H1 (cell line): ENCODE measurements around the gene POU2F1. TPM values are rescaled to one million over a fixed set of nuclear protein-coding genes. Genes with fewer than 3 reads are reported as not detected.

Source experiments
- CTCF ChIA-PET: fragments of 300-600 bp; sonication (Branson Sonifier 250); formaldehyde crosslinking; loops from one replicate; lab custom pipeline; 2021; ENCODE audit not compliant: partially characterized antibody; lab: Charles Lee
- POLR2A ChIA-PET: fragments of 300-600 bp; sonication (Branson Sonifier 250); formaldehyde crosslinking; loops from one replicate; lab custom pipeline; 2021; ENCODE audit warnings: inconsistent platforms; ENCODE audit not compliant: partially characterized antibody; lab: Charles Lee
- DNase-seq, 2 experiments: peaks; one replicate each; pipeline versions ENCODE4 v3.0.0 to v3.0.0-alpha.2; 2010 to 2022; ENCODE audit warnings: low spot score in 2 of 2, low read depth in 1 of 2, mixed read lengths in 1 of 2
- FAIRE-seq: peaks from 2 replicates; lab custom pipeline; 2011; peaks lifted over from hg19 to GRCh38; lab: Jason Lieb, UNC
- H2AFZ ChIP-seq: 2 replicates; pipeline ENCODE4 v1.8.1; 2012; ENCODE audit warnings: low read length, inconsistent platforms
- H2AK5ac ChIP-seq: 2 replicates; pipeline ENCODE4 v1.6.1; 2013; ENCODE audit warnings: low read depth, low read length
- H2BK120ac ChIP-seq: replicated peaks from 2 replicates; pipeline ENCODE3; 2013; ENCODE audit warnings: low read depth, low read length, inconsistent platforms
- H2BK12ac ChIP-seq: 2 replicates; pipeline ENCODE4 v1.6.1; 2013; ENCODE audit warnings: low read depth, low read length
- H2BK15ac ChIP-seq: 2 replicates; pipeline ENCODE4 v1.6.1; 2013; ENCODE audit warnings: low read length
- H2BK20ac ChIP-seq: 2 replicates; pipeline ENCODE4 v1.6.1; 2013; ENCODE audit warnings: low read length
- H2BK5ac ChIP-seq: 2 replicates; pipeline ENCODE4 v1.6.1; 2013; ENCODE audit warnings: low read depth, low read length
- H3K14ac ChIP-seq: 2 replicates; pipeline ENCODE4 v1.6.1; 2013; ENCODE audit warnings: inconsistent platforms; ENCODE audit not compliant: insufficient read length
- H3K18ac ChIP-seq: 2 replicates; pipeline ENCODE4 v1.6.1; 2013; ENCODE audit warnings: low read length; ENCODE audit errors: extremely low read depth
- H3K23ac ChIP-seq: 2 replicates; pipeline ENCODE4 v1.6.1; 2013; ENCODE audit warnings: inconsistent platforms; ENCODE audit not compliant: insufficient read length
- H3K23me2 ChIP-seq: 2 replicates; pipeline ENCODE4 v1.6.1; 2013; ENCODE audit warnings: low read depth, low read length
- H3K27ac ChIP-seq: 2 replicates; pipeline ENCODE4 v1.6.1; 2011; ENCODE audit warnings: low read depth, low read length, inconsistent platforms
- H3K27me3 ChIP-seq, 4 experiments: replicated peaks in 1 of 4; 1 replicate in 1 of 4; 2 replicates in 3 of 4; pipeline versions ENCODE4 v1.6.1 to v1.8.1; 2011 to 2013; ENCODE audit warnings: low read length in 3 of 4, mild to moderate bottlenecking in 3 of 4, inconsistent platforms in 2 of 4, mixed read lengths in 2 of 4, moderate library complexity in 1 of 4; ENCODE audit not compliant: control insufficient read depth in 3 of 4, insufficient read depth in 3 of 4; ENCODE audit errors: extremely low read depth in 1 of 4
- H3K36me3 ChIP-seq, 4 experiments: 2 replicates each; pipeline versions ENCODE4 v1.6.1 to v1.8.1; 2011 to 2013; ENCODE audit warnings: mild to moderate bottlenecking in 4 of 4, low read length in 3 of 4, moderate library complexity in 2 of 4, control low read depth in 1 of 4, inconsistent platforms in 1 of 4; ENCODE audit not compliant: insufficient read depth in 4 of 4, control insufficient read depth in 2 of 4
- H3K4ac ChIP-seq: replicated peaks from 2 replicates; pipeline ENCODE3; 2013; ENCODE audit warnings: low read length, low read depth, mixed read lengths, inconsistent platforms; ENCODE audit not compliant: insufficient read length
- H3K4me1 ChIP-seq, 4 experiments: replicated peaks in 1 of 4; 1 replicate in 1 of 4; 2 replicates in 3 of 4; pipeline versions ENCODE4 v1.6.1 to v1.8.1; 2011 to 2013; ENCODE audit warnings: low read length in 3 of 4, inconsistent platforms in 2 of 4, mixed read lengths in 1 of 4; ENCODE audit not compliant: insufficient read depth in 4 of 4, control insufficient read depth in 3 of 4
- H3K4me2 ChIP-seq, 2 experiments: 2 replicates each; pipeline versions ENCODE4 v1.6.1 to v1.8.1; 2011 to 2013; ENCODE audit warnings: low read depth in 2 of 2, low read length in 2 of 2, control low read depth in 1 of 2, inconsistent platforms in 1 of 2, mild to moderate bottlenecking in 1 of 2; ENCODE audit not compliant: insufficient read depth in 1 of 2
- H3K4me3 ChIP-seq, 4 experiments: fragments of 200-600, 300-600 bp in 1 of 4; sonication (generic), shearing (Covaris generic), sonication (Bioruptor Twin) in 1 of 4; 2 replicates each; pipeline versions ENCODE4 v1.5.1 to v1.8.1; 2011 to 2016; ENCODE audit warnings: low read length in 4 of 4, low read depth in 3 of 4, control low read depth in 2 of 4, inconsistent platforms in 2 of 4, mild to moderate bottlenecking in 2 of 4, mixed read lengths in 1 of 4, moderate library complexity in 1 of 4; ENCODE audit not compliant: insufficient read depth in 2 of 4; ENCODE audit errors: extremely low read depth in 1 of 4
- H3K56ac ChIP-seq: replicated peaks from 2 replicates; pipeline ENCODE3; 2013; ENCODE audit warnings: low read depth, mild to moderate bottlenecking, mixed read lengths, low read length, inconsistent platforms; ENCODE audit not compliant: insufficient read length
- H3K79me1 ChIP-seq: 2 replicates; pipeline ENCODE4 v1.6.1; 2013; ENCODE audit warnings: low read depth, low read length, control low read depth
- H3K79me2 ChIP-seq, 2 experiments: 2 replicates each; pipeline versions ENCODE4 v1.6.1 to v1.8.1; 2012 to 2013; ENCODE audit warnings: low read length in 2 of 2, mild to moderate bottlenecking in 2 of 2, inconsistent platforms in 1 of 2; ENCODE audit not compliant: insufficient read depth in 2 of 2, control insufficient read depth in 1 of 2
- H3K9ac ChIP-seq, 4 experiments: replicated peaks in 1 of 4; 1 replicate in 1 of 4; 2 replicates in 3 of 4; pipeline versions ENCODE4 v1.6.1 to v1.8.1; 2011 to 2013; ENCODE audit warnings: low read depth in 3 of 4, low read length in 3 of 4, control low read depth in 2 of 4, mild to moderate bottlenecking in 2 of 4, moderate library complexity in 2 of 4, inconsistent platforms in 1 of 4; ENCODE audit errors: extremely low read depth in 1 of 4
- H3K9me3 ChIP-seq, 2 experiments: 2 replicates each; pipeline versions ENCODE4 v1.6.1 to v1.8.1; 2012 to 2013; ENCODE audit warnings: mild to moderate bottlenecking in 2 of 2, moderate library complexity in 2 of 2, control low read depth in 1 of 2, inconsistent platforms in 1 of 2, low read depth in 1 of 2, low read length in 1 of 2, mixed read lengths in 1 of 2; ENCODE audit not compliant: insufficient read depth in 2 of 2
- H4K20me1 ChIP-seq, 2 experiments: replicated peaks in 1 of 2; 2 replicates each; pipeline versions ENCODE3 to v1.8.1; 2011 to 2013; ENCODE audit warnings: inconsistent platforms in 2 of 2, low read length in 2 of 2, mild to moderate bottlenecking in 1 of 2; ENCODE audit not compliant: insufficient read depth in 2 of 2, control insufficient read depth in 1 of 2
- H4K5ac ChIP-seq: 2 replicates; pipeline ENCODE4 v1.6.1; 2013; ENCODE audit warnings: low read length, low read depth, mixed read lengths, inconsistent platforms; ENCODE audit not compliant: insufficient read length
- H4K8ac ChIP-seq: 2 replicates; pipeline ENCODE4 v1.8.0; 2013; ENCODE audit warnings: mild to moderate bottlenecking, moderate library complexity, low read length, inconsistent platforms; ENCODE audit not compliant: insufficient read depth; ENCODE audit errors: extremely low read depth
- H4K91ac ChIP-seq: replicated peaks from 2 replicates; pipeline ENCODE3; 2013; ENCODE audit warnings: low read length, mixed read lengths, inconsistent platforms; ENCODE audit not compliant: insufficient read length
- CTCF ChIP-seq, 3 experiments: IDR thresholded peaks; 1 replicate in 2 of 3; 2 replicates in 1 of 3; pipeline versions ENCODE4 v1.5.1 to v1.6.1; 2011; ENCODE audit warnings: low read length in 3 of 3, mild to moderate bottlenecking in 3 of 3, inconsistent platforms in 2 of 3, low read depth in 1 of 3, moderate library complexity in 1 of 3; ENCODE audit not compliant: insufficient read depth in 1 of 3; ENCODE audit errors: control extremely low read depth in 1 of 3
- NRF1 ChIP-seq: IDR thresholded peaks from 2 replicates; pipeline ENCODE4 v1.6.1; 2011; ENCODE audit warnings: mild to moderate bottlenecking, low read depth, low read length, improper control_type of control experiment
- SAP30 ChIP-seq: fragments of 300-600 bp; sonication (generic); IDR thresholded peaks from 2 replicates; pipeline ENCODE4 v1.7.1; 2012; ENCODE audit warnings: low read length, moderate library complexity, mild to moderate bottlenecking, inconsistent platforms; ENCODE audit not compliant: insufficient read depth, insufficient replicate concordance
- WGBS, 2 experiments: shearing (Covaris generic) in 1 of 2; methylation state at CpG; one replicate each; pipeline versions ENCODE4 v1.1.6 to v1.1.7; 2013 to 2015; ENCODE audit warnings: low lambda C conversion rate in 2 of 2, mixed read lengths in 2 of 2, inconsistent platforms in 1 of 2, low coverage in 1 of 2, missing lambda C conversion rate in 1 of 2; ENCODE audit not compliant: insufficient replicate concordance in 2 of 2, insufficient coverage in 1 of 2, insufficient read length in 1 of 2; ENCODE audit errors: extremely low coverage in 1 of 2, missing lambda C conversion rate in 1 of 2; 5-methylcytosine and 5-hydroxymethylcytosine counted together
- polyA plus RNA-seq, 7 experiments: library from polyadenylated mRNA; depleted of rRNA in 3 of 7; stranded (reverse) in 5 of 7; unstranded in 2 of 7; fragments of >200 nt in 5 of 7; fragments of 200-250 nt in 2 of 7; gene quantifications; 1 replicate in 5 of 7; 2 replicates in 1 of 7; 4 replicates in 1 of 7; pipeline versions ENCODE4 v1.2.1 to v1.2.3, GENCODE V29; 2011 to 2013; ENCODE audit warnings: missing spikeins in 2 of 7, mixed read lengths in 2 of 7
- total RNA-seq: library from RNA; stranded (reverse); fragmentation: NEBNext Ultra II Directional; extraction: Animal tissue kit (Norgen Biotek cat#: 25700); gene quantifications from 2 replicates; pipeline ENCODE4 v1.2.1, GENCODE V29; 2021

Gene POU2F1
- total and polyA plus RNA-seq, 2 of the 8 experiments (the other 6 are each of a cell fraction or from before 2014, with no cell fraction given): 37.0 to 57.2 TPM

DNA sequence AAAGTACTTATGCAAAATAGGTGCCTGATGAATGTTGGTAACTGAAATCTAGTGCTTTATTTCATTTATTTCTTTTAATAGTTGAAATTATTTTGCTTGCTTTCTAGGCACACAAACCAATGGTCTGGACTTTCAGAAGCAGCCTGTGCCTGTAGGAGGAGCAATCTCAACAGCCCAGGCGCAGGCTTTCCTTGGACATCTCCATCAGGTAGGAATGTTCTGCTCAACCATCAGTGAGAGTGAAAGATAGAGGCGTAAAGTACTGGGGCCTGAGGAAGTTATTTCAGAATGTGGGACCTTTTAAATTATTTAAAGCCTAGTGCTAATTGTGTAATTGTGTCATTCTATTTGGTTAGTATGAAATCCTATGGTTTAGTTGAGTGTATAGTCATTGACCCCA is 144.7 kb downstream of the POU2F1 start:
- no peak overlapping the region for H3K56ac ChIP-seq
- TF ChIP-seq CTCF (IDR thresholded peaks at IDR 0.05; ENCODE audit: control extremely low read depth in 1 of 3, insufficient read depth in 1 of 3, low read depth in 1 of 3, low read length in 3 of 3) (0 out of 4 replicates have a peak, but pooled peaks of 1 of the 3 experiments have one; percentile 3), SAP30 (no peak), NRF1 (no peak)
- no peak overlapping the region for H4K5ac ChIP-seq
- no peaks in the 10 kb centered on the region for H3K9me3 ChIP-seq
- H3K23ac ChIP-seq: no peak overlapping the region
- peaks cover 3 to 6% of the 10 kb centered on the region in 2 experiments for H4K20me1 ChIP-seq
- 91% methylated on average over 2 of the region's 2 CpGs; no CpG with 5 or more reads in 1 of the 2 experiments for WGBS, 2 experiments
- H3K79me2 ChIP-seq: peaks cover 0 to 48% of the 10 kb centered on the region in 2 experiments; a peak in 2 of 4 replicates
- H2BK20ac ChIP-seq: no peak overlapping the region
- DNase-seq: no peak
- H2BK12ac ChIP-seq: no peak overlapping the region
- H2BK5ac ChIP-seq: no peak overlapping the region
- H2BK15ac ChIP-seq: no peak overlapping the region
- POLR2A ChIA-PET: interaction anchor here (2.0 kb wide), 1 partner anchor 145 kb away, joined by 4 read pairs; the partner anchor contains the start of gene POU2F1
- H3K27me3 ChIP-seq: no peaks in the 10 kb centered on the region
- FAIRE-seq: no peak
- no peak overlapping the region for H4K91ac ChIP-seq
- H3K4ac ChIP-seq: no peak overlapping the region
- H3K36me3 ChIP-seq: peaks cover 0 to 2% (median 0%) of the 10 kb centered on the region in 4 experiments; a peak in 2 of 8 replicates
- no peak overlapping the region for H4K8ac ChIP-seq
- no peak overlapping the region for H3K9ac ChIP-seq
- H2BK120ac ChIP-seq: no peak overlapping the region
- no peak overlapping the region for H3K27ac ChIP-seq
- no peaks in the 10 kb centered on the region for H3K23me2 ChIP-seq
- H2AK5ac ChIP-seq: no peak overlapping the region
- H3K4me2 ChIP-seq: no peak overlapping the region
- no peak overlapping the region for H3K4me3 ChIP-seq
- no peak overlapping the region for H2AFZ ChIP-seq
- no peaks in the 10 kb centered on the region; the same call in 1 of the 2 replicates for H3K79me1 ChIP-seq
- no peak overlapping the region for H3K14ac ChIP-seq
- peaks cover 0 to 9% (median 0%) of the 10 kb centered on the region in 4 experiments; a peak in 3 of 7 replicates for H3K4me1 ChIP-seq
- CTCF ChIA-PET: interaction anchor here (0.7 to 1.7 kb wide), 5 partner anchors 9 to 223 kb away, joined by 3 to 8 read pairs (median 4); no protein-coding TSS in a partner anchor
- H3K18ac ChIP-seq: no peak overlapping the region
